GM23338 (cell line): Measurements from ENCODE around the gene TMEM132D. TPM values are rescaled to one million over a fixed set of nuclear protein-coding genes. Genes with fewer than 3 reads are reported as not detected.

Experiments used
- ATAC-seq: fragments of 200-7000 bp; cut with Tn5 transposase; 3 replicates; pipeline ENCODE4 v1.9.1; 2020
- DNase-seq: peaks from one replicate; pipeline ENCODE4 v3.0.0-alpha.2; 2015; ENCODE audit warnings: low spot score
- H2AFZ ChIP-seq: fragments of 200-600 bp; sonication (generic); 2 replicates; pipeline ENCODE4 v1.8.0; 2016; ENCODE audit warnings: antibody characterized with exemption, mild to moderate bottlenecking, moderate library complexity
- H3F3A ChIP-seq: fragments of 200-600 bp; sonication (generic); replicated peaks from 2 replicates; pipeline ENCODE4 v1.8.0; 2017; ENCODE audit warnings: antibody characterized with exemption, mixed run types, low read depth
- H3K27ac ChIP-seq: fragments of 200-600 bp; sonication (generic); 2 replicates; pipeline ENCODE4 v1.6.1; 2016; ENCODE audit warnings: low read depth
- H3K27me3 ChIP-seq: fragments of 200-600 bp; sonication (generic); 2 replicates; pipeline ENCODE4 v1.8.0; 2016; ENCODE audit warnings: mild to moderate bottlenecking, mixed run types, moderate library complexity; ENCODE audit not compliant: insufficient read depth
- H3K36me3 ChIP-seq: fragments of 200-600 bp; sonication (generic); 2 replicates; pipeline ENCODE4 v1.8.0; 2016; ENCODE audit warnings: mild to moderate bottlenecking; ENCODE audit not compliant: insufficient read depth
- H3K4me1 ChIP-seq: fragments of 200-600 bp; sonication (generic); 2 replicates; pipeline ENCODE4 v1.8.0; 2016; ENCODE audit warnings: mild to moderate bottlenecking, moderate library complexity; ENCODE audit not compliant: insufficient read depth
- H3K4me2 ChIP-seq: fragments of 200-600 bp; sonication (generic); 2 replicates; pipeline ENCODE4 v1.7.1; 2017; ENCODE audit warnings: mixed run types
- H3K4me3 ChIP-seq: fragments of 200-600 bp; sonication (generic); 2 replicates; pipeline ENCODE4 v1.6.1; 2016; ENCODE audit warnings: mixed run types
- H3K79me2 ChIP-seq: fragments of 200-600 bp; sonication (generic); replicated peaks from 2 replicates; pipeline ENCODE4 v1.8.0; 2017; ENCODE audit warnings: mild to moderate bottlenecking; ENCODE audit not compliant: insufficient read depth
- H3K9me2 ChIP-seq: fragments of 200-600 bp; sonication (generic); 2 replicates; pipeline ENCODE4 v1.8.0; 2017; ENCODE audit not compliant: insufficient read depth
- H4K20me1 ChIP-seq: fragments of 200-600 bp; sonication (generic); replicated peaks from 2 replicates; pipeline ENCODE4 v1.8.0; 2017; ENCODE audit warnings: mild to moderate bottlenecking; ENCODE audit not compliant: insufficient read depth
- H3K27ac Mint-ChIP-seq: 2 replicates; pipeline ENCODE4 v1.8.0; 2020; ENCODE audit warnings: inconsistent platforms, mild to moderate bottlenecking, moderate library complexity, mixed read lengths
- H3K27me3 Mint-ChIP-seq: 3 replicates; pipeline ENCODE4 v1.8.0; 2022; ENCODE audit warnings: low read depth, mild to moderate bottlenecking, moderate library complexity, mixed read lengths, inconsistent platforms; ENCODE audit not compliant: insufficient read depth, poor library complexity
- H3K36me3 Mint-ChIP-seq: 3 replicates; pipeline ENCODE4 v1.8.0; 2021; ENCODE audit warnings: low read depth, mild to moderate bottlenecking, inconsistent platforms, moderate library complexity, mixed read lengths
- H3K4me1 Mint-ChIP-seq: 3 replicates; pipeline ENCODE4 v1.8.0; 2020; ENCODE audit warnings: mild to moderate bottlenecking, inconsistent platforms, mixed read lengths
- H3K4me3 Mint-ChIP-seq: 3 replicates; pipeline ENCODE4 v1.8.0; 2021; ENCODE audit warnings: moderate library complexity, mild to moderate bottlenecking, inconsistent platforms, mixed read lengths
- H3K9me3 Mint-ChIP-seq: 3 replicates; pipeline ENCODE4 v1.8.0; 2020; ENCODE audit warnings: moderate library complexity, mild to moderate bottlenecking, inconsistent platforms, mixed read lengths
- CREB1 ChIP-seq: fragments of 250-450 bp; sonication (Bioruptor Pico); IDR thresholded peaks from 2 replicates; pipeline ENCODE4 v1.5.0; 2020; ENCODE audit warnings: low read depth, mild to moderate bottlenecking, moderate library complexity
- CTCF ChIP-seq, 2 experiments: fragments of 200-600 bp in 1 of 2; sonication (generic) in 1 of 2; conservative IDR thresholded peaks; 2 replicates each; pipeline versions ENCODE4 v1.5.1 to v1.6.1; 2016 to 2017; ENCODE audit warnings: antibody characterized with exemption in 2 of 2, low read depth in 2 of 2, mild to moderate bottlenecking in 2 of 2, moderate library complexity in 1 of 2
- EZH2 ChIP-seq: fragments of 200-600 bp; sonication (generic); IDR thresholded peaks from one replicate; pipeline ENCODE4 v1.8.0; 2017; ENCODE audit warnings: antibody characterized with exemption, mild to moderate bottlenecking, low read depth; ENCODE audit not compliant: unreplicated experiment
- JUNB ChIP-seq: IDR thresholded peaks from one replicate; pipeline ENCODE4 v1.6.1; 2016; ENCODE audit warnings: antibody characterized with exemption; ENCODE audit not compliant: unreplicated experiment
- STAT1 ChIP-seq: IDR thresholded peaks from one replicate; pipeline ENCODE4 v1.6.1; 2016; ENCODE audit warnings: antibody characterized with exemption; ENCODE audit not compliant: unreplicated experiment
- ZNF462 ChIP-seq: fragments of 250-450 bp; sonication (Bioruptor Pico); IDR thresholded peaks from 2 replicates; pipeline ENCODE4 v1.5.0; 2020; ENCODE audit warnings: mild to moderate bottlenecking, moderate library complexity
- polyA plus RNA-seq: library from polyadenylated mRNA; unstranded; fragments of >200 nt; fragmentation: Nextera tagmentation; extraction: Ambion mirVana; gene quantifications from 2 replicates; pipeline ENCODE4 v1.2.1, GENCODE V29; 2016
- total RNA-seq: library from RNA; depleted of rRNA; stranded (reverse); fragments of >200 nt; shearing (Covaris generic); gene quantifications from 2 replicates; pipeline ENCODE4 v1.2.3, GENCODE V29; 2014

Gene TMEM132D
- total and polyA plus RNA-seq, 2 experiments from 2014 or later = 0.44 to 5.3 TPM

- H3F3A ChIP-seq = no peaks in the 10 kb centered on the region
- H3K79me2 ChIP-seq = no peaks in the 10 kb centered on the region
- H3K27ac ChIP-seq = no peak overlapping the region
- H3K4me1 Mint-ChIP-seq = no peaks in the 10 kb centered on the region
- no peaks in the 10 kb centered on the region for H4K20me1 ChIP-seq
- H3K4me1 ChIP-seq = no peaks in the 10 kb centered on the region
- H3K27ac Mint-ChIP-seq = no peak overlapping the region
- ATAC-seq (no peak), DNase-seq (no peak)
- no peak overlapping the region for H2AFZ ChIP-seq
- no peaks in the 10 kb centered on the region for H3K9me2 ChIP-seq
- no peak overlapping the region for H3K4me2 ChIP-seq
- H3K27me3 ChIP-seq = no peaks in the 10 kb centered on the region
- H3K4me3 Mint-ChIP-seq = no peak overlapping the region
- no peak overlapping the region for H3K4me3 ChIP-seq
- H3K9me3 Mint-ChIP-seq = peaks cover 87% of the 10 kb centered on the region
- TF ChIP-seq CTCF (conservative IDR thresholded peaks at IDR 0.05; ENCODE audit: low read depth in 2 of 2) (no peak), EZH2 (no peak), CREB1 (CRISPR knock-in tag) (no peak), STAT1 (no peak), JUNB (no peak), ZNF462 (CRISPR knock-in tag) (no peak)
- no peaks in the 10 kb centered on the region for H3K27me3 Mint-ChIP-seq
- H3K36me3 ChIP-seq = no peaks in the 10 kb centered on the region
- peaks cover 5% of the 10 kb centered on the region; the same call in 2 of the 3 replicates for H3K36me3 Mint-ChIP-seq
Observed at GRCh38 chr12:129052373-129052772, 851.5 kb downstream of the TMEM132D start.
